Testis (tissue), 2 donors: ENCODE results near the gene EPB41L4A.

Experiments used
- CTCF ChIP-seq, 3 experiments: fragments of 450-650 bp in 2 of 3; fragments of 200-600 bp in 1 of 3; sonication (generic) in 1 of 3; IDR thresholded peaks; one replicate each; pipeline ENCODE4 v1.5.1; 2016 to 2019; ENCODE audit warnings: antibody characterized with exemption in 3 of 3, mild to moderate bottlenecking in 2 of 3, moderate library complexity in 1 of 3
- POLR2A ChIP-seq: fragments of 450-650 bp; IDR thresholded peaks from one replicate; pipeline ENCODE4 v1.6.1; 2017; ENCODE audit warnings: antibody characterized with exemption, mild to moderate bottlenecking, moderate library complexity

- TF ChIP-seq CTCF (IDR thresholded peaks at IDR 0.05) (no peak), POLR2A (no peak)
These were observed 28.8 kb downstream of the EPB41L4A start for GRCh38 chr5:112390327-112390726.
